HEK293 (cell line): Measurements from ENCODE around the gene EML3.

ENCODE experiments used
- GLI2 ChIP-seq: fragments of 450-650 bp; formaldehyde crosslinking; IDR thresholded peaks from 2 replicates; pipeline ENCODE4; 2017; ENCODE audit warnings: missing biosample characterization, missing genetic modification characterization, low read depth, borderline replicate concordance
- GLIS1 ChIP-seq: fragments of 450-650 bp; formaldehyde crosslinking; IDR thresholded peaks from 2 replicates; pipeline ENCODE4 v1.5.1; 2016; ENCODE audit warnings: missing biosample characterization, missing genetic modification characterization
- KLF8 ChIP-seq: fragments of 450-650 bp; formaldehyde crosslinking; IDR thresholded peaks from 2 replicates; pipeline ENCODE4 v1.5.1; 2016; ENCODE audit warnings: missing biosample characterization, missing genetic modification characterization
- MYNN ChIP-seq: fragments of 450-650 bp; formaldehyde crosslinking; IDR thresholded peaks from 2 replicates; pipeline ENCODE4 v1.5.1; 2016; ENCODE audit warnings: missing biosample characterization, missing genetic modification characterization, borderline replicate concordance
- RBAK ChIP-seq: fragments of 450-650 bp; formaldehyde crosslinking; IDR thresholded peaks from 2 replicates; pipeline ENCODE4 v1.5.1; 2016; ENCODE audit warnings: missing biosample characterization, missing genetic modification characterization
- REPIN1 ChIP-seq: fragments of 450-650 bp; formaldehyde crosslinking; IDR thresholded peaks from 2 replicates; pipeline ENCODE4 v1.5.1; 2017; ENCODE audit warnings: missing biosample characterization, missing genetic modification characterization, low read depth
- ZFP37 ChIP-seq: fragments of 450-650 bp; formaldehyde crosslinking; IDR thresholded peaks from 2 replicates; pipeline ENCODE4 v1.5.1; 2016; ENCODE audit warnings: missing biosample characterization, missing genetic modification characterization
- ZNF10 ChIP-seq: fragments of 450-650 bp; formaldehyde crosslinking; IDR thresholded peaks from 2 replicates; pipeline ENCODE4 v1.5.1; 2017; ENCODE audit warnings: missing biosample characterization, missing genetic modification characterization
- ZNF112 ChIP-seq: fragments of 450-650 bp; formaldehyde crosslinking; IDR thresholded peaks from 2 replicates; pipeline ENCODE4 v1.5.0; 2017; ENCODE audit warnings: missing biosample characterization, missing genetic modification characterization
- ZNF121 ChIP-seq: fragments of 450-650 bp; formaldehyde crosslinking; IDR thresholded peaks from 2 replicates; pipeline ENCODE4 v1.5.1; 2016; ENCODE audit warnings: missing biosample characterization, missing genetic modification characterization
- ZNF140 ChIP-seq: fragments of 450-650 bp; formaldehyde crosslinking; IDR thresholded peaks from 2 replicates; pipeline ENCODE4 v1.5.1; 2016; ENCODE audit warnings: missing biosample characterization, missing genetic modification characterization
- ZNF16 ChIP-seq: fragments of 450-650 bp; formaldehyde crosslinking; IDR thresholded peaks from 2 replicates; pipeline ENCODE4 v1.5.1; 2016; ENCODE audit warnings: low read depth, missing biosample characterization, missing genetic modification characterization
- ZNF169 ChIP-seq: fragments of 450-650 bp; formaldehyde crosslinking; IDR thresholded peaks from 2 replicates; pipeline ENCODE4 v1.5.1; 2016; ENCODE audit warnings: missing biosample characterization, missing genetic modification characterization
- ZNF23 ChIP-seq: fragments of 450-650 bp; formaldehyde crosslinking; IDR thresholded peaks from 2 replicates; pipeline ENCODE4 v1.5.1; 2016; ENCODE audit warnings: missing biosample characterization, missing genetic modification characterization, borderline replicate concordance
- ZNF302 ChIP-seq: fragments of 450-650 bp; formaldehyde crosslinking; IDR thresholded peaks from 2 replicates; pipeline ENCODE4 v1.5.1; 2016; ENCODE audit warnings: missing biosample characterization, missing genetic modification characterization, low read depth
- ZNF311 ChIP-seq: fragments of 450-650 bp; formaldehyde crosslinking; IDR thresholded peaks from 2 replicates; pipeline ENCODE4 v1.5.1; 2017; ENCODE audit warnings: missing biosample characterization, missing genetic modification characterization, borderline replicate concordance
- ZNF37A ChIP-seq: fragments of 450-650 bp; IDR thresholded peaks from 2 replicates; pipeline ENCODE4 v1.5.1; 2018; ENCODE audit warnings: missing biosample characterization, missing genetic modification characterization
- ZNF391 ChIP-seq: fragments of 450-650 bp; formaldehyde crosslinking; IDR thresholded peaks from 2 replicates; pipeline ENCODE4 v1.5.1; 2016; ENCODE audit warnings: low read depth, missing biosample characterization, missing genetic modification characterization, borderline replicate concordance
- ZNF394 ChIP-seq: fragments of 450-650 bp; formaldehyde crosslinking; IDR thresholded peaks from 2 replicates; pipeline ENCODE4 v1.5.1; 2016; ENCODE audit warnings: missing biosample characterization, missing genetic modification characterization, mild to moderate bottlenecking, moderate library complexity, borderline replicate concordance
- ZNF48 ChIP-seq: fragments of 450-650 bp; formaldehyde crosslinking; IDR thresholded peaks from 2 replicates; pipeline ENCODE4 v1.5.1; 2016; ENCODE audit warnings: missing biosample characterization, missing genetic modification characterization
- ZNF600 ChIP-seq: fragments of 450-650 bp; formaldehyde crosslinking; IDR thresholded peaks from 2 replicates; pipeline ENCODE4 v1.5.1; 2016; ENCODE audit warnings: missing biosample characterization, missing genetic modification characterization
- ZNF664 ChIP-seq: fragments of 450-650 bp; formaldehyde crosslinking; IDR thresholded peaks from 2 replicates; pipeline ENCODE4 v1.5.1; 2016; ENCODE audit warnings: missing biosample characterization, missing genetic modification characterization
- ZNF677 ChIP-seq: fragments of 450-650 bp; IDR thresholded peaks from 2 replicates; pipeline ENCODE4 v1.5.0; 2018; ENCODE audit warnings: missing biosample characterization, mild to moderate bottlenecking, missing genetic modification characterization, moderate library complexity
- ZNF785 ChIP-seq: fragments of 450-650 bp; formaldehyde crosslinking; IDR thresholded peaks from 2 replicates; pipeline ENCODE4 v1.5.1; 2016; ENCODE audit warnings: missing biosample characterization, missing genetic modification characterization
- ZNF843 ChIP-seq: fragments of 450-650 bp; formaldehyde crosslinking; IDR thresholded peaks from 2 replicates; pipeline ENCODE4 v1.5.1; 2016; ENCODE audit warnings: missing biosample characterization, missing genetic modification characterization
- ZSCAN23 ChIP-seq: fragments of 450-650 bp; formaldehyde crosslinking; IDR thresholded peaks from 2 replicates; pipeline ENCODE4 v1.5.1; 2016; ENCODE audit warnings: missing biosample characterization, missing genetic modification characterization
- TF ChIP-seq, protein P1 (sequence below): fragments of 450-650 bp; formaldehyde crosslinking; IDR thresholded peaks from 2 replicates; pipeline ENCODE4 v1.5.1; 2016; ENCODE audit warnings: missing biosample characterization, missing genetic modification characterization
- TF ChIP-seq, protein P2 (sequence below): fragments of 450-650 bp; IDR thresholded peaks from 2 replicates; pipeline ENCODE4 v1.5.1; 2018; ENCODE audit warnings: missing biosample characterization, mild to moderate bottlenecking, missing genetic modification characterization
- TF ChIP-seq, protein P3 (sequence below): fragments of 450-650 bp; formaldehyde crosslinking; IDR thresholded peaks from 2 replicates; pipeline ENCODE4 v1.5.1; 2016; ENCODE audit warnings: missing biosample characterization, missing genetic modification characterization
- TF ChIP-seq, protein P4 (sequence below): fragments of 450-650 bp; formaldehyde crosslinking; IDR thresholded peaks from 2 replicates; pipeline ENCODE4 v1.5.1; 2016; ENCODE audit warnings: missing biosample characterization, missing genetic modification characterization
- TF ChIP-seq, protein P5 (sequence below): fragments of 450-650 bp; formaldehyde crosslinking; IDR thresholded peaks from 2 replicates; pipeline ENCODE4 v1.5.0; 2017; ENCODE audit warnings: missing biosample characterization, missing genetic modification characterization, borderline replicate concordance

Gene EML3

DNA sequence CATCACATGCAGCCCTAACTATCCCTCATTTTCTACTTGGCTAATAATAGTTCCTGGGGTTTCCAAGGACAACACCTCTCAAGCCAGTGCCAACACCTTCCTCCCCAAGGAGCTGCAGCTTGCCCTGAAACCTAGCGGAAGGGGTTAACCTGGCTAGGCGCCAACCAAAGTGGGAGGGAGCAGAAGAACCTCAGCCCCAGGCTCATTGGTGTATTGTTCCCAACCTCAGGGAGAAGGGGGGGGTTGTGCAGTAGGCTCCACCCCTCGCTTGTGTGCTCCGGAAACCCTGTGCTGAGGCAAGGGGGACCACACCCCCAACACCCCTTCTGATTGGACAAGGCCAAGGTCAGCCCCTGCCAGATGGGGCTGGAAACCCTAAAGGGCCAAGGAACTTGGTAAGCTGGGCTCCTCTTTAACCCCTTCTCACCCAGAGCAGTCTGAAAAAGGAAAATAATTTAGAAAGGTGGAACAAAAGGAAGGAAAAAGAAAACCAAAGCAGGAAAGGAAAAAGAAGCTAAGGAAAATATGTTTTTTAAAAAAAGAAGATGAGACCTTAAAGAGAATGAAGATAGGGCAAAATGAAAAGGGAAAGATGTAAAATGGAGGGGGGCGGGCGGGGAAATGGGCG is 13.4 kb downstream of the EML3 start (continued):
- 0 out of 2 replicates have a peak, but pooled peaks have one; percentile 7 for TF ChIP-seq GLIS1
- no peak for TF ChIP-seq ZNF677 (tag by site-specific recombination)
- TF ChIP-seq, protein P1, sequence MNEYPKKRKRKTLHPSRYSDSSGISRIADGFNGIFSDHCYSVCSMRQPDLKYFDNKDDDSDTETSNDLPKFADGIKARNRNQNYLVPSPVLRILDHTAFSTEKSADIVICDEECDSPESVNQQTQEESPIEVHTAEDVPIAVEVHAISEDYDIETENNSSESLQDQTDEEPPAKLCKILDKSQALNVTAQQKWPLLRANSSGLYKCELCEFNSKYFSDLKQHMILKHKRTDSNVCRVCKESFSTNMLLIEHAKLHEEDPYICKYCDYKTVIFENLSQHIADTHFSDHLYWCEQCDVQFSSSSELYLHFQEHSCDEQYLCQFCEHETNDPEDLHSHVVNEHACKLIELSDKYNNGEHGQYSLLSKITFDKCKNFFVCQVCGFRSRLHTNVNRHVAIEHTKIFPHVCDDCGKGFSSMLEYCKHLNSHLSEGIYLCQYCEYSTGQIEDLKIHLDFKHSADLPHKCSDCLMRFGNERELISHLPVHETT = no peak; the same call in 1 of the 2 replicates
- TF ChIP-seq ZFP37 (tag by site-specific recombination) = no peak
- TF ChIP-seq ZNF302 = no peak
- TF ChIP-seq RBAK (tag by site-specific recombination) = no peak
- no peak for TF ChIP-seq ZNF112 (tag by site-specific recombination)
- TF ChIP-seq, protein P2, sequence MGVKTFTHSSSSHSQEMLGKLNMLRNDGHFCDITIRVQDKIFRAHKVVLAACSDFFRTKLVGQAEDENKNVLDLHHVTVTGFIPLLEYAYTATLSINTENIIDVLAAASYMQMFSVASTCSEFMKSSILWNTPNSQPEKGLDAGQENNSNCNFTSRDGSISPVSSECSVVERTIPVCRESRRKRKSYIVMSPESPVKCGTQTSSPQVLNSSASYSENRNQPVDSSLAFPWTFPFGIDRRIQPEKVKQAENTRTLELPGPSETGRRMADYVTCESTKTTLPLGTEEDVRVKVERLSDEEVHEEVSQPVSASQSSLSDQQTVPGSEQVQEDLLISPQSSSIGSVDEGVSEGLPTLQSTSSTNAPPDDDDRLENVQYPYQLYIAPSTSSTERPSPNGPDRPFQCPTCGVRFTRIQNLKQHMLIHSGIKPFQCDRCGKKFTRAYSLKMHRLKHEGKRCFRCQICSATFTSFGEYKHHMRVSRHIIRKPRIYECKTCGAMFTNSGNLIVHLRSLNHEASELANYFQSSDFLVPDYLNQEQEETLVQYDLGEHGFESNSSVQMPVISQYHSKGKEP (tag by site-specific recombination) = no peak
- TF ChIP-seq ZNF48 (tag by site-specific recombination) = no peak
- peak; percentile 52; the same call in 1 of the 2 replicates for TF ChIP-seq ZNF394 (tag by site-specific recombination)
- TF ChIP-seq ZNF37A (tag by site-specific recombination) = no peak
- no peak for TF ChIP-seq ZNF16 (tag by site-specific recombination)
- no peak for TF ChIP-seq ZNF785 (tag by site-specific recombination)
- TF ChIP-seq, protein P3, sequence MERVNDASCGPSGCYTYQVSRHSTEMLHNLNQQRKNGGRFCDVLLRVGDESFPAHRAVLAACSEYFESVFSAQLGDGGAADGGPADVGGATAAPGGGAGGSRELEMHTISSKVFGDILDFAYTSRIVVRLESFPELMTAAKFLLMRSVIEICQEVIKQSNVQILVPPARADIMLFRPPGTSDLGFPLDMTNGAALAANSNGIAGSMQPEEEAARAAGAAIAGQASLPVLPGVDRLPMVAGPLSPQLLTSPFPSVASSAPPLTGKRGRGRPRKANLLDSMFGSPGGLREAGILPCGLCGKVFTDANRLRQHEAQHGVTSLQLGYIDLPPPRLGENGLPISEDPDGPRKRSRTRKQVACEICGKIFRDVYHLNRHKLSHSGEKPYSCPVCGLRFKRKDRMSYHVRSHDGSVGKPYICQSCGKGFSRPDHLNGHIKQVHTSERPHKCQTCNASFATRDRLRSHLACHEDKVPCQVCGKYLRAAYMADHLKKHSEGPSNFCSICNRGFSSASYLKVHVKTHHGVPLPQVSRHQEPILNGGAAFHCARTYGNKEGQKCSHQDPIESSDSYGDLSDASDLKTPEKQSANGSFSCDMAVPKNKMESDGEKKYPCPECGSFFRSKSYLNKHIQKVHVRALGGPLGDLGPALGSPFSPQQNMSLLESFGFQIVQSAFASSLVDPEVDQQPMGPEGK (tag by site-specific recombination) = peak; percentile 78
- TF ChIP-seq ZNF169 (tag by site-specific recombination) = no peak
- TF ChIP-seq GLI2 (tag by site-specific recombination) = no peak
- no peak for TF ChIP-seq ZNF664 (tag by site-specific recombination)
- no peak for TF ChIP-seq REPIN1 (tag by site-specific recombination)
- no peak for TF ChIP-seq ZNF23 (tag by site-specific recombination)
- no peak for TF ChIP-seq ZSCAN23
- TF ChIP-seq, protein P4, sequence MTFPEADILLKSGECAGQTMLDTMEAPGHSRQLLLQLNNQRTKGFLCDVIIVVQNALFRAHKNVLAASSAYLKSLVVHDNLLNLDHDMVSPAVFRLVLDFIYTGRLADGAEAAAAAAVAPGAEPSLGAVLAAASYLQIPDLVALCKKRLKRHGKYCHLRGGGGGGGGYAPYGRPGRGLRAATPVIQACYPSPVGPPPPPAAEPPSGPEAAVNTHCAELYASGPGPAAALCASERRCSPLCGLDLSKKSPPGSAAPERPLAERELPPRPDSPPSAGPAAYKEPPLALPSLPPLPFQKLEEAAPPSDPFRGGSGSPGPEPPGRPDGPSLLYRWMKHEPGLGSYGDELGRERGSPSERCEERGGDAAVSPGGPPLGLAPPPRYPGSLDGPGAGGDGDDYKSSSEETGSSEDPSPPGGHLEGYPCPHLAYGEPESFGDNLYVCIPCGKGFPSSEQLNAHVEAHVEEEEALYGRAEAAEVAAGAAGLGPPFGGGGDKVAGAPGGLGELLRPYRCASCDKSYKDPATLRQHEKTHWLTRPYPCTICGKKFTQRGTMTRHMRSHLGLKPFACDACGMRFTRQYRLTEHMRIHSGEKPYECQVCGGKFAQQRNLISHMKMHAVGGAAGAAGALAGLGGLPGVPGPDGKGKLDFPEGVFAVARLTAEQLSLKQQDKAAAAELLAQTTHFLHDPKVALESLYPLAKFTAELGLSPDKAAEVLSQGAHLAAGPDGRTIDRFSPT (tag by site-specific recombination) = no peak
- TF ChIP-seq KLF8 (tag by site-specific recombination) = peak; percentile 84
- no peak for TF ChIP-seq ZNF600 (tag by site-specific recombination)
- no peak for TF ChIP-seq MYNN (tag by site-specific recombination)
- no peak for TF ChIP-seq ZNF843 (tag by site-specific recombination)
- TF ChIP-seq ZNF121 = no peak
- TF ChIP-seq, protein P5, sequence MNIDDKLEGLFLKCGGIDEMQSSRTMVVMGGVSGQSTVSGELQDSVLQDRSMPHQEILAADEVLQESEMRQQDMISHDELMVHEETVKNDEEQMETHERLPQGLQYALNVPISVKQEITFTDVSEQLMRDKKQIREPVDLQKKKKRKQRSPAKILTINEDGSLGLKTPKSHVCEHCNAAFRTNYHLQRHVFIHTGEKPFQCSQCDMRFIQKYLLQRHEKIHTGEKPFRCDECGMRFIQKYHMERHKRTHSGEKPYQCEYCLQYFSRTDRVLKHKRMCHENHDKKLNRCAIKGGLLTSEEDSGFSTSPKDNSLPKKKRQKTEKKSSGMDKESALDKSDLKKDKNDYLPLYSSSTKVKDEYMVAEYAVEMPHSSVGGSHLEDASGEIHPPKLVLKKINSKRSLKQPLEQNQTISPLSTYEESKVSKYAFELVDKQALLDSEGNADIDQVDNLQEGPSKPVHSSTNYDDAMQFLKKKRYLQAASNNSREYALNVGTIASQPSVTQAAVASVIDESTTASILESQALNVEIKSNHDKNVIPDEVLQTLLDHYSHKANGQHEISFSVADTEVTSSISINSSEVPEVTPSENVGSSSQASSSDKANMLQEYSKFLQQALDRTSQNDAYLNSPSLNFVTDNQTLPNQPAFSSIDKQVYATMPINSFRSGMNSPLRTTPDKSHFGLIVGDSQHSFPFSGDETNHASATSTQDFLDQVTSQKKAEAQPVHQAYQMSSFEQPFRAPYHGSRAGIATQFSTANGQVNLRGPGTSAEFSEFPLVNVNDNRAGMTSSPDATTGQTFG (tag by site-specific recombination) = no peak
- no peak for TF ChIP-seq ZNF391 (tag by site-specific recombination)
- no peak for TF ChIP-seq ZNF140 (tag by site-specific recombination)
- no peak for TF ChIP-seq ZNF10 (tag by site-specific recombination)
- TF ChIP-seq ZNF311 (tag by site-specific recombination) = no peak
